ENCODE measurements around the gene EXOSC5. TPM values are rescaled to one million over a fixed set of nuclear protein-coding genes. Genes with fewer than 3 reads are reported as not detected.
A peak's percentile ranks its signal among the peaks of the same experiment; 100 is the strongest.
"Not testable (repeated sequence)": the region's sequence is repeated elsewhere in the genome, so short reads cannot be mapped to it uniquely, and the experiment has no call there.

Gene EXOSC5
- total RNA-seq, 1 donor from 2014 or later = 9.0 TPM

- intact Hi-C loops (cut with DNase I) = no loop called here
- no peak for DNase-seq (ENCODE audit: low spot score)
Observed at GRCh38 chr19:41355035-41355434, 42.1 kb downstream of the EXOSC5 start.

- intact Hi-C loops (cut with DNase I) = loop anchor here (5.0 kb wide), 1 partner anchor 42 kb away; the partner anchor contains the start of gene CCDC97
- DNase-seq (ENCODE audit: low spot score) = no peak
Observed at GRCh38 chr19:41354343-41354953, 42.7 kb downstream of the EXOSC5 start.

GRCh38 chr19:41353466-41354342, 43.5 kb downstream of the EXOSC5 start, which contains the start of gene TGFB1:
Gene TGFB1, minus strand, starts transcription at chr19:41353922. Its CDS starts 878 bp downstream, at chr19:41353044.
- peak; percentile 97 for DNase-seq (ENCODE audit: low spot score)
- intact Hi-C loops (cut with DNase I) = loop anchor here (2.0 to 5.0 kb wide), 3 partner anchors 27 to 91 kb away; partner anchors contain the start of gene CCDC97

- DNase-seq (ENCODE audit: low spot score) = peak; percentile 92
- intact Hi-C loops (cut with DNase I) = loop anchor here (2.0 to 5.0 kb wide), 3 partner anchors 26 to 90 kb away; partner anchors contain the start of gene CCDC97
Observed at GRCh38 chr19:41352609-41353465, 44.3 kb downstream of the EXOSC5 start.

GRCh38 chr19:41352279-41352608, 44.9 kb downstream of the EXOSC5 start:
- intact Hi-C loops (cut with DNase I) = loop anchor here (2.0 to 5.0 kb wide), 3 partner anchors 25 to 89 kb away; partner anchors contain the start of gene CCDC97
- no peak for DNase-seq (ENCODE audit: low spot score)

GRCh38 chr19:41351339-41352245, 45.6 kb downstream of the EXOSC5 start:
- DNase-seq (ENCODE audit: low spot score) = peak; percentile 93
- intact Hi-C loops (cut with DNase I) = loop anchor here (2.0 to 5.0 kb wide), 3 partner anchors 25 to 89 kb away; partner anchors contain the start of gene CCDC97

GRCh38 chr19:41350735-41351338, 46.3 kb downstream of the EXOSC5 start:
- DNase-seq (ENCODE audit: low spot score) = no peak
- intact Hi-C loops (cut with DNase I) = loop anchor here (5.0 kb wide), 1 partner anchor 39 kb away; the partner anchor contains the start of gene CCDC97

- DNase-seq (ENCODE audit: low spot score); intact Hi-C loops (cut with DNase I): not testable (repeated sequence)
Observed at GRCh38 chr19:41346916-41347315, 50.2 kb downstream of the EXOSC5 start.

GRCh38 chr19:41344162-41344561, 53.0 kb downstream of the EXOSC5 start:
- intact Hi-C loops (cut with DNase I) = no loop called here
- DNase-seq (ENCODE audit: low spot score) = no peak

- no peak for DNase-seq (ENCODE audit: low spot score)
- intact Hi-C loops (cut with DNase I) = no loop called here
Observed at GRCh38 chr19:41341669-41342490, 55.3 kb downstream of the EXOSC5 start.

GRCh38 chr19:41339936-41340335, 57.2 kb downstream of the EXOSC5 start:
- DNase-seq (ENCODE audit: low spot score) = no peak
- intact Hi-C loops (cut with DNase I) = no loop called here

Other genes with a start within 250 kb of the EXOSC5 start
- gene CYP2S1, start 204.1 kb downstream of the EXOSC5 start, total RNA-seq = 0.48 TPM
- 13.0 TPM for gene AXL, start 178.1 kb downstream of the EXOSC5 start, total RNA-seq
- gene HNRNPUL1, start 133.0 kb downstream of the EXOSC5 start, total RNA-seq = 109 TPM
- 17.0 TPM for gene CCDC97, start 87.2 kb downstream of the EXOSC5 start, total RNA-seq
- gene TGFB1, start 43.4 kb downstream of the EXOSC5 start, total RNA-seq = 26.4 TPM
- gene B9D2, start 33.2 kb downstream of the EXOSC5 start, total RNA-seq = 1.9 TPM
- gene TMEM91, start 20.8 kb downstream of the EXOSC5 start, total RNA-seq = 2.9 TPM
- gene BCKDHA, start 459 bp upstream of the EXOSC5 start, total RNA-seq = 36.9 TPM
- gene B3GNT8, start 30.0 kb upstream of the EXOSC5 start, total RNA-seq = 3.9 TPM
- gene DMAC2, start 42.6 kb upstream of the EXOSC5 start, total RNA-seq = 84.4 TPM
- gene ERICH4, start 45.8 kb upstream of the EXOSC5 start, total RNA-seq = not detected
- gene CEACAM21, start 178.8 kb upstream of the EXOSC5 start, total RNA-seq = 0.27 TPM
- gene CEACAM4, start 229.7 kb upstream of the EXOSC5 start, total RNA-seq = 0.51 TPM

Measured in cardiac septum (tissue), 1 donor.